Measurements from ENCODE around the gene MGAT4A.
"Not testable (repeated sequence)": the region's sequence is repeated elsewhere in the genome, so short reads cannot be mapped to it uniquely, and the experiment has no call there.

The MGAT4A gene

GRCh38 chr2:98759827-98760625, 29.1 kb upstream of the MGAT4A start:
- DNase-seq (ENCODE audit: low read depth in 2 of 2): no peak

- no peak for DNase-seq (ENCODE audit: low read depth in 2 of 2)
Observed at GRCh38 chr2:98759338-98759737, 28.4 kb upstream of the MGAT4A start.

GRCh38 chr2:98757904-98758421, 27.0 kb upstream of the MGAT4A start:
- no peak for DNase-seq (ENCODE audit: low read depth in 2 of 2)

GRCh38 chr2:98753801-98754200, 22.9 kb upstream of the MGAT4A start:
- no peak for DNase-seq (ENCODE audit: low read depth in 2 of 2)

- not testable (repeated sequence) for DNase-seq (ENCODE audit: low read depth in 2 of 2)
Observed at GRCh38 chr2:98752711-98753110, 21.8 kb upstream of the MGAT4A start.

GRCh38 chr2:98751748-98752147, 20.8 kb upstream of the MGAT4A start:
- DNase-seq (ENCODE audit: low read depth in 2 of 2): no peak

GRCh38 chr2:98750593-98751282, 19.8 kb upstream of the MGAT4A start:
- DNase-seq (ENCODE audit: low read depth in 2 of 2): no peak

- no peak for DNase-seq (ENCODE audit: low read depth in 2 of 2)
Observed at GRCh38 chr2:98749066-98749450, 18.1 kb upstream of the MGAT4A start.

- no peak for DNase-seq (ENCODE audit: low read depth in 2 of 2)
Observed at GRCh38 chr2:98748292-98749065, 17.5 kb upstream of the MGAT4A start.

- no peak for DNase-seq (ENCODE audit: low read depth in 2 of 2)
Observed at GRCh38 chr2:98747888-98748287, 17.0 kb upstream of the MGAT4A start.

- DNase-seq (ENCODE audit: low read depth in 2 of 2): no peak
Observed at GRCh38 chr2:98746426-98746825, 15.5 kb upstream of the MGAT4A start.

GRCh38 chr2:98744595-98744994, 13.7 kb upstream of the MGAT4A start:
- DNase-seq (ENCODE audit: low read depth in 2 of 2): no peak

GRCh38 chr2:98743835-98744234, 12.9 kb upstream of the MGAT4A start:
- no peak for DNase-seq (ENCODE audit: low read depth in 2 of 2)

GRCh38 chr2:98739020-98739419, 8.1 kb upstream of the MGAT4A start:
- no peak for DNase-seq (ENCODE audit: low read depth in 2 of 2)

GRCh38 chr2:98738304-98738703, 7.4 kb upstream of the MGAT4A start:
- no peak for DNase-seq (ENCODE audit: low read depth in 2 of 2)

GRCh38 chr2:98737848-98738247, 6.9 kb upstream of the MGAT4A start:
- DNase-seq (ENCODE audit: low read depth in 2 of 2): no peak

- no peak for DNase-seq (ENCODE audit: low read depth in 2 of 2)
Observed at GRCh38 chr2:98736464-98736889, 5.5 kb upstream of the MGAT4A start.

- DNase-seq (ENCODE audit: low read depth in 2 of 2): no peak
Observed at GRCh38 chr2:98734823-98735260, 3.9 kb upstream of the MGAT4A start.

- no peak for DNase-seq (ENCODE audit: low read depth in 2 of 2)
Observed at GRCh38 chr2:98734162-98734561, 3.2 kb upstream of the MGAT4A start.

- no peak for DNase-seq (ENCODE audit: low read depth in 2 of 2)
Observed at GRCh38 chr2:98732430-98733051, 1.6 kb upstream of the MGAT4A start.

GRCh38 chr2:98731894-98732349, 990 bp upstream of the MGAT4A start:
- DNase-seq (ENCODE audit: low read depth in 2 of 2): no peak

- DNase-seq (ENCODE audit: low read depth in 2 of 2): peak; percentile 46 to 53
Observed at GRCh38 chr2:98730707-98731040, 258 bp downstream of the MGAT4A start.

Measured in stimulated activated CD4-positive, alpha-beta T cell treated with anti-CD3 and anti-CD28 coated beads, Interleukin-4, amount 100 ng/mL, for 48 hours (primary cell).